PC-3 (cell line): ENCODE measurements around the gene CD79A. TPM values are rescaled to one million over a fixed set of nuclear protein-coding genes. Genes with fewer than 3 reads are reported as not detected.

Experiments
- ATAC-seq: fragments of 200-7000 bp; cut with Tn5 transposase; 2 replicates; pipeline ENCODE4 v1.9.1; 2020; ENCODE audit warnings: mild to moderate bottlenecking, moderate library complexity
- BruUV-seq: library from RNA; stranded (reverse); fragments of 400-500 nt; replicated peaks from 2 replicates; lab custom pipeline; 2021; lab: Mats Ljungman, UMichigan
- CTCF ChIA-PET: fragments of 300-600 bp; sonication (Branson Sonifier 250); formaldehyde crosslinking; loops from one replicate; lab custom pipeline; 2022; ENCODE audit warnings: antibody characterized with exemption; lab: Charles Lee
- POLR2A ChIA-PET: fragments of 300-600 bp; sonication (Branson Sonifier 250); formaldehyde crosslinking; loops from one replicate; lab custom pipeline; 2022; ENCODE audit warnings: antibody characterized with exemption; ENCODE audit not compliant: unreplicated experiment; lab: Charles Lee
- DNase-seq: peaks from one replicate; pipeline ENCODE4 v3.0.0-alpha.2; 2015
- H2AFZ ChIP-seq: fragments of 300-600 bp; sonication (generic); 2 replicates; pipeline ENCODE4 v1.6.0; 2016; ENCODE audit warnings: antibody characterized with exemption, low read length
- H3F3A ChIP-seq: fragments of 300-600 bp; sonication (generic); one replicate; pipeline ENCODE4 v1.6.0; 2017; ENCODE audit warnings: antibody characterized with exemption, low read length, control low read depth, mild to moderate bottlenecking; ENCODE audit not compliant: unreplicated experiment
- H3K27ac ChIP-seq: fragments of 300-600 bp; sonication (generic); 2 replicates; pipeline ENCODE4 v1.5.1; 2016; ENCODE audit warnings: mild to moderate bottlenecking, low read length
- H3K27me3 ChIP-seq: fragments of 300-600 bp; sonication (generic); 2 replicates; pipeline ENCODE4 v1.6.1; 2016; ENCODE audit warnings: low read length, mixed read lengths
- H3K36me3 ChIP-seq: fragments of 300-600 bp; sonication (generic); 2 replicates; pipeline ENCODE4 v1.6.1; 2016; ENCODE audit warnings: low read depth, mixed run types, low read length, mixed read lengths
- H3K4me1 ChIP-seq: fragments of 300-600 bp; sonication (generic); 2 replicates; pipeline ENCODE4 v1.5.1; 2016; ENCODE audit warnings: low read length; ENCODE audit not compliant: insufficient read depth
- H3K4me2 ChIP-seq: fragments of 300-600 bp; sonication (generic); 2 replicates; pipeline ENCODE4 v1.6.0; 2016; ENCODE audit warnings: low read length
- H3K4me3 ChIP-seq: fragments of 300-600 bp; sonication (generic); 2 replicates; pipeline ENCODE4 v1.5.1; 2016; ENCODE audit warnings: mild to moderate bottlenecking, low read length, mixed read lengths
- H3K79me2 ChIP-seq: fragments of 300-600 bp; sonication (generic); 2 replicates; pipeline ENCODE4 v1.6.1; 2017; ENCODE audit warnings: low read length, mixed read lengths
- H3K9ac ChIP-seq: fragments of 300-600 bp; sonication (generic); 2 replicates; pipeline ENCODE4 v1.6.0; 2016; ENCODE audit warnings: mild to moderate bottlenecking, low read length
- H3K9me2 ChIP-seq: fragments of 300-600 bp; sonication (generic); replicated peaks from 2 replicates; pipeline ENCODE4 v1.6.1; 2016; ENCODE audit warnings: mixed run types, low read length, mixed read lengths
- H3K9me3 ChIP-seq: fragments of 300-600 bp; sonication (generic); 2 replicates; pipeline ENCODE4 v1.6.1; 2016; ENCODE audit warnings: low read length, mixed read lengths
- H4K20me1 ChIP-seq: fragments of 300-600 bp; sonication (generic); 2 replicates; pipeline ENCODE4 v1.6.1; 2016; ENCODE audit warnings: low read length, mixed read lengths
- EZH2 ChIP-seq: fragments of 300-600 bp; sonication (generic); IDR thresholded peaks from one replicate; pipeline ENCODE4 v1.6.1; 2017; ENCODE audit warnings: antibody characterized with exemption, mild to moderate bottlenecking, low read length; ENCODE audit not compliant: unreplicated experiment
- EZH2phosphoT487 ChIP-seq: fragments of 300-600 bp; sonication (generic); IDR thresholded peaks from 2 replicates; pipeline ENCODE4 v1.6.1; 2018; ENCODE audit warnings: mild to moderate bottlenecking, antibody characterized with exemption, low read length, borderline replicate concordance
- intact Hi-C: fragments of 100-400 bp; cut with micrococcal nuclease; formaldehyde crosslinking; loops from 2 replicates; pipeline ENCODE4 v1.9.0; 2023
- total RNA-seq: library from RNA; depleted of rRNA; stranded (reverse); fragments of >200 nt; gene quantifications from 2 replicates; pipeline ENCODE4 v1.2.3, GENCODE V29; 2014
- TF ChIP-seq, protein P1 (sequence below): fragments of 300-600 bp; sonication (generic); conservative IDR thresholded peaks from 2 replicates; pipeline ENCODE4 v1.5.1; 2017; ENCODE audit warnings: antibody characterized with exemption, low read depth, mild to moderate bottlenecking, low read length

CD79A gene
- total RNA-seq, 1 experiment from 2014 or later = 0.11 TPM

DNA sequence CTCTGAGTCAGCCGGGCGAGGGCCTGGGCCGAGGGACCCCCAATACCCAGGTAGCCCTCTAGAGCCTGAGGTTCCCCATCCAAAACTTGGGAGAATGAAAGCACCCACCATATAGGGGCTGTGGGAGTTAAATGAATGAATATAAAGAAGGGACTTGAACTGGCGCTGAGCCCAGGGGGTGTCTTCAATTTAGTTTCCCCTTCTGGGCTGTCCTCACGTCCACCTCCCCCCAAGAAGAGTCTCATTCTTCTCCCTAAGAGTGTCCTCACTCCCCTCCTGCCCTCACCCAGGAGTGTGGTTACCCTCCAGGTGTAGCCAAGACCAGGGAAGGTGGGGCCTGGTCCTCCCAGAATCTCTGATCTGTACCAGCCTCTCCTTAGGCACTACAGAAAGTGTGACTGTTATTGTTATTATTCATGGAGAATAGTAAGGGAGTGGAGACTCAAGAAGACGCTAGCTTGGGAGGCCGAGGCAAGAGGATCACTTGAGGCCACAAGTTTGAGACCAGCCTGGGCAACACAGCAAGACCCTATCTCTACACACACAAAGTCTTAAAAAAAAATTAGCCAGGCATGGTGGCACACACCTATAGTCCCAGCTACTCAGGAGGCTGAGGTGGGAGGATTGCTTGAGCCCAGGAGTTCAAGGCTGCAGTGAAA, 2.7 kb downstream of the CD79A start:
- POLR2A ChIA-PET = no interaction called here
- CTCF ChIA-PET = no interaction called here
- no peak overlapping the region for H3K4me3 ChIP-seq
- H2AFZ ChIP-seq = no peak overlapping the region
- TF ChIP-seq, protein P1, sequence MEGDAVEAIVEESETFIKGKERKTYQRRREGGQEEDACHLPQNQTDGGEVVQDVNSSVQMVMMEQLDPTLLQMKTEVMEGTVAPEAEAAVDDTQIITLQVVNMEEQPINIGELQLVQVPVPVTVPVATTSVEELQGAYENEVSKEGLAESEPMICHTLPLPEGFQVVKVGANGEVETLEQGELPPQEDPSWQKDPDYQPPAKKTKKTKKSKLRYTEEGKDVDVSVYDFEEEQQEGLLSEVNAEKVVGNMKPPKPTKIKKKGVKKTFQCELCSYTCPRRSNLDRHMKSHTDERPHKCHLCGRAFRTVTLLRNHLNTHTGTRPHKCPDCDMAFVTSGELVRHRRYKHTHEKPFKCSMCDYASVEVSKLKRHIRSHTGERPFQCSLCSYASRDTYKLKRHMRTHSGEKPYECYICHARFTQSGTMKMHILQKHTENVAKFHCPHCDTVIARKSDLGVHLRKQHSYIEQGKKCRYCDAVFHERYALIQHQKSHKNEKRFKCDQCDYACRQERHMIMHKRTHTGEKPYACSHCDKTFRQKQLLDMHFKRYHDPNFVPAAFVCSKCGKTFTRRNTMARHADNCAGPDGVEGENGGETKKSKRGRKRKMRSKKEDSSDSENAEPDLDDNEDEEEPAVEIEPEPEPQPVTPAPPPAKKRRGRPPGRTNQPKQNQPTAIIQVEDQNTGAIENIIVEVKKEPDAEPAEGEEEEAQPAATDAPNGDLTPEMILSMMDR = no peak
- TF ChIP-seq EZH2phosphoT487 (no peak), EZH2 (no peak)
- intact Hi-C loops = no loop called here
- no peaks in the 10 kb centered on the region for H3K9me3 ChIP-seq
- no peak for DNase-seq
- H3K27ac ChIP-seq = no peak overlapping the region
- ATAC-seq = no peak
- no peaks in the 10 kb centered on the region for H3F3A ChIP-seq
- H3K36me3 ChIP-seq = no peaks in the 10 kb centered on the region
- H3K27me3 ChIP-seq = no peaks in the 10 kb centered on the region
- no TSS peak for BruUV-seq
- H3K4me2 ChIP-seq = no peak overlapping the region
- H4K20me1 ChIP-seq = no peaks in the 10 kb centered on the region
- no peaks in the 10 kb centered on the region for H3K9me2 ChIP-seq
- H3K79me2 ChIP-seq = peaks cover 13% of the 10 kb centered on the region
- no peak overlapping the region for H3K9ac ChIP-seq
- peaks cover 8% of the 10 kb centered on the region; the same call in 1 of the 2 replicates for H3K4me1 ChIP-seq

DNA sequence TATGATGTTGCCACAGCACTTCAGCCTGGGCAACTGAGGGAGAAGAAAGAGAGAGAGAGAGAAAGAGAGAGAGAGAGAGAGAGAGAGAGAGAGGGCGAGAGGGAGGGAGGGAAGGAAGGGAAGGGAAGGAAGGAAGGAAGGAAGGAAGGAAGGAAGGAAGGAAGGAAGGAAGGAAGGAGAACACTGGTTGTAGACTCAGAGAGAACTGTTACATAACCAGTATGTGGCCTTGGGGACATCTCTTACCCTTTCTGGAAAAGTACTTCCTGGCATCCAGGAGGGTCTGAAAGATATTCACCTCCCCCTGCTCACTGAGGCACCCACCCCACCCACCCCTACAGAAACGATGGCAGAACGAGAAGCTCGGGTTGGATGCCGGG, 3.2 kb downstream of the CD79A start:
- ChIA-PET CTCF (no interaction called here), POLR2A (no interaction called here)
- H3K9me3 ChIP-seq = no peaks in the 10 kb centered on the region
- H3K79me2 ChIP-seq = peaks cover 18% of the 10 kb centered on the region
- no peak for DNase-seq
- H3K4me1 ChIP-seq = peaks cover 12% of the 10 kb centered on the region; the same call in 1 of the 2 replicates
- TF ChIP-seq, protein P1 = no peak
- TF ChIP-seq EZH2 = no peak
- no peak for TF ChIP-seq EZH2phosphoT487
- no peak overlapping the region for H3K4me3 ChIP-seq
- no peak overlapping the region for H3K27ac ChIP-seq
- H3K27me3 ChIP-seq = no peaks in the 10 kb centered on the region
- intact Hi-C loops = no loop called here
- H3K9me2 ChIP-seq = no peaks in the 10 kb centered on the region
- H3K4me2 ChIP-seq = no peak overlapping the region
- H3K36me3 ChIP-seq = no peaks in the 10 kb centered on the region
- no peak for ATAC-seq
- no peak overlapping the region for H2AFZ ChIP-seq
- no peak overlapping the region for H3K9ac ChIP-seq
- BruUV-seq = no TSS peak
- H3F3A ChIP-seq = no peaks in the 10 kb centered on the region
- no peaks in the 10 kb centered on the region for H4K20me1 ChIP-seq
